Mesenchymal stem cell (in vitro differentiated cells and primary cell): ENCODE results near the gene HOXC5. TPM values are rescaled to one million over a fixed set of nuclear protein-coding genes. Genes with fewer than 3 reads are reported as not detected.

Source experiments
- DNase-seq: peaks from one replicate; pipeline ENCODE4 v3.0.0-alpha.2; 2013
- H2AFZ ChIP-seq: one replicate; pipeline ENCODE4 v1.6.1; 2013; ENCODE audit warnings: low read depth, mild to moderate bottlenecking, control low read depth, inconsistent platforms, low read length, moderate library complexity
- H2AK5ac ChIP-seq: 2 replicates; pipeline ENCODE4 v1.6.1; 2013; ENCODE audit warnings: low read length, moderate library complexity, mild to moderate bottlenecking, inconsistent platforms; ENCODE audit not compliant: severe bottlenecking
- H2BK120ac ChIP-seq: one replicate; pipeline ENCODE4 v1.6.1; 2013; ENCODE audit warnings: low read depth, mild to moderate bottlenecking, inconsistent platforms, low read length, moderate library complexity
- H2BK12ac ChIP-seq, 2 experiments: one replicate each; pipeline ENCODE4 v1.6.1; 2013; ENCODE audit warnings: inconsistent platforms in 2 of 2, low read length in 2 of 2, mild to moderate bottlenecking in 2 of 2, moderate library complexity in 2 of 2, control low read depth in 1 of 2
- H2BK15ac ChIP-seq: one replicate; pipeline ENCODE4 v1.6.1; 2013; ENCODE audit warnings: mild to moderate bottlenecking, low read depth, inconsistent platforms; ENCODE audit not compliant: poor library complexity, severe bottlenecking
- H2BK5ac ChIP-seq: 2 replicates; pipeline ENCODE4 v1.6.1; 2013; ENCODE audit warnings: low read depth, mild to moderate bottlenecking, low read length, control low read depth, inconsistent platforms; ENCODE audit not compliant: poor library complexity, severe bottlenecking
- H3K14ac ChIP-seq, 2 experiments: one replicate each; pipeline ENCODE4 v1.6.1; 2013; ENCODE audit warnings: inconsistent platforms in 2 of 2, low read length in 2 of 2, control low read depth in 1 of 2, mild to moderate bottlenecking in 1 of 2, moderate library complexity in 1 of 2
- H3K18ac ChIP-seq, 2 experiments: one replicate each; pipeline ENCODE4 v1.6.1; 2013; ENCODE audit warnings: inconsistent platforms in 2 of 2, low read length in 2 of 2, control low read depth in 1 of 2, low read depth in 1 of 2, mild to moderate bottlenecking in 1 of 2
- H3K23ac ChIP-seq, 2 experiments: one replicate each; pipeline ENCODE4 v1.6.1; 2013; ENCODE audit warnings: inconsistent platforms in 2 of 2, low read length in 2 of 2, mild to moderate bottlenecking in 2 of 2, moderate library complexity in 2 of 2, control low read depth in 1 of 2
- H3K27ac ChIP-seq: 2 replicates; pipeline ENCODE4 v1.5.1; 2013; ENCODE audit warnings: mild to moderate bottlenecking, moderate library complexity, low read length, control low read depth, inconsistent platforms; ENCODE audit not compliant: poor library complexity, severe bottlenecking
- H3K27me3 ChIP-seq, 2 experiments: 2 replicates each; pipeline versions ENCODE4 v1.6.1 to v1.7.0; 2013; ENCODE audit warnings: low read length in 2 of 2, mild to moderate bottlenecking in 2 of 2, moderate library complexity in 2 of 2, control low read depth in 1 of 2, inconsistent platforms in 1 of 2; ENCODE audit not compliant: control insufficient read depth in 1 of 2, insufficient read depth in 1 of 2
- H3K36me3 ChIP-seq, 2 experiments: 2 replicates each; pipeline versions ENCODE4 v1.6.1 to v1.7.0; 2013; ENCODE audit warnings: low read length in 2 of 2, control low read depth in 1 of 2, inconsistent platforms in 1 of 2, low read depth in 1 of 2, mild to moderate bottlenecking in 1 of 2; ENCODE audit not compliant: insufficient read depth in 2 of 2, control insufficient read depth in 1 of 2
- H3K4ac ChIP-seq, 2 experiments: one replicate each; pipeline ENCODE4 v1.6.1; 2013; ENCODE audit warnings: inconsistent platforms in 2 of 2, low read length in 2 of 2, mild to moderate bottlenecking in 2 of 2, moderate library complexity in 2 of 2, control low read depth in 1 of 2, low read depth in 1 of 2
- H3K4me1 ChIP-seq: 2 replicates; pipeline ENCODE4 v1.6.1; 2013; ENCODE audit warnings: low read depth, low read length, control low read depth; ENCODE audit not compliant: control insufficient read depth, insufficient read depth
- H3K4me2 ChIP-seq: 2 replicates; pipeline ENCODE4 v1.6.1; 2013; ENCODE audit warnings: low read length, mild to moderate bottlenecking, inconsistent platforms; ENCODE audit not compliant: poor library complexity, severe bottlenecking
- H3K4me3 ChIP-seq, 2 experiments: 2 replicates each; pipeline versions ENCODE4 v1.5.1 to v1.7.0; 2013; ENCODE audit warnings: low read length in 2 of 2, mild to moderate bottlenecking in 2 of 2, control low read depth in 1 of 2, low read depth in 1 of 2; ENCODE audit not compliant: insufficient read depth in 1 of 2
- H3K79me1 ChIP-seq: replicated peaks from 2 replicates; pipeline ENCODE4 v1.6.1; 2013; ENCODE audit warnings: mild to moderate bottlenecking, control low read depth, low read length, inconsistent platforms; ENCODE audit not compliant: poor library complexity, severe bottlenecking
- H3K9ac ChIP-seq: 2 replicates; pipeline ENCODE4 v1.7.0; 2013; ENCODE audit warnings: mild to moderate bottlenecking, low read length, moderate library complexity
- H3K9me3 ChIP-seq: 2 replicates; pipeline ENCODE4 v1.7.0; 2013; ENCODE audit warnings: mild to moderate bottlenecking, low read length; ENCODE audit not compliant: control insufficient read depth
- H4K8ac ChIP-seq: one replicate; pipeline ENCODE4 v1.6.1; 2013; ENCODE audit warnings: inconsistent platforms, mild to moderate bottlenecking, low read length, moderate library complexity
- H4K91ac ChIP-seq: one replicate; pipeline ENCODE4 v1.6.1; 2013; ENCODE audit warnings: mild to moderate bottlenecking, low read length, inconsistent platforms
- WGBS: methylation state at CpG from one replicate; pipeline ENCODE4 v1.1.7; 2013; ENCODE audit warnings: mixed read lengths; 5-methylcytosine and 5-hydroxymethylcytosine counted together
- polyA plus RNA-seq, 2 experiments: library from polyadenylated mRNA; stranded (reverse); fragments of 200-250 nt; gene quantifications; one replicate each; pipeline ENCODE4 v1.2.3, GENCODE V29; 2013

Gene HOXC5
- 0.30 TPM for polyA plus RNA-seq (2013, experiment 1 of 2)
- polyA plus RNA-seq (2013, experiment 2 of 2), result 0.27 TPM

GRCh38 chr12:54032627-54033100 is at the start of gene HOXC5:
Gene HOXC5 (plus strand): TSS chr12:54033050. CDS start chr12:54033123, 73 bp downstream.
- Histone ChIP-seq H2BK12ac (peak within 1 kb of the TSS in 1 of 2 experiments; percentile 21), H3K4me1 (peaks cover 46% of the 10 kb centered on the region), H2AK5ac (peak within 1 kb of the TSS; percentile 42), H4K8ac (peak within 1 kb of the TSS; percentile 24), H3K4ac (peak within 1 kb of the TSS; percentile 26 to 52), H3K27ac (peak within 1 kb of the TSS; percentile 45), H3K36me3 (peaks cover 7 to 21% of the 10 kb centered on the region in 2 experiments), H3K4me2 (peak within 1 kb of the TSS; percentile 84), H3K9me3 (no peaks in the 10 kb centered on the region), H2BK120ac (no peak within 1 kb of the TSS), H3K23ac (peak within 1 kb of the TSS; percentile 67 to 99), H2AFZ (no peak within 1 kb of the TSS), H3K9ac (peak within 1 kb of the TSS; percentile 96), H3K79me1 (peaks cover 16% of the 10 kb centered on the region), H3K14ac (no peak within 1 kb of the TSS), H3K18ac (peak within 1 kb of the TSS; percentile 69 to 73), H3K27me3 (no peaks in the 10 kb centered on the region), H4K91ac (peak within 1 kb of the TSS; percentile 2), H2BK5ac (no peak within 1 kb of the TSS), H3K4me3 (peak within 1 kb of the TSS; percentile 44 to 86), H2BK15ac (peak within 1 kb of the TSS; percentile 36)
- peak; percentile 82 for DNase-seq
- WGBS, result 10% methylated on average over 12 of the region's 12 CpGs

GRCh38 chr12:53983568-53983949 is 49.3 kb upstream of the HOXC5 start:
- H3K9ac ChIP-seq, result peak overlapping the region; percentile 81
- no peak overlapping the region for H3K4ac ChIP-seq
- peak overlapping the region in 1 of 2 experiments; percentile 36 for H3K4me3 ChIP-seq
- H3K14ac ChIP-seq, result no peak overlapping the region
- H3K79me1 ChIP-seq, result peaks cover 2% of the 10 kb centered on the region
- 10% methylated on average over 13 of the region's 17 CpGs for WGBS
- H3K9me3 ChIP-seq, result no peaks in the 10 kb centered on the region
- peaks cover 12 to 55% of the 10 kb centered on the region in 2 experiments for H3K27me3 ChIP-seq
- H3K4me2 ChIP-seq, result peak overlapping the region; percentile 25
- DNase-seq, result no peak
- no peak overlapping the region for H2BK5ac ChIP-seq
- H3K18ac ChIP-seq, result no peak overlapping the region
- H3K27ac ChIP-seq, result no peak overlapping the region
- no peak overlapping the region for H2AFZ ChIP-seq
- peaks cover 17% of the 10 kb centered on the region for H3K4me1 ChIP-seq
- H2BK12ac ChIP-seq, result no peak overlapping the region
- no peak overlapping the region for H2BK120ac ChIP-seq
- no peaks in the 10 kb centered on the region for H3K36me3 ChIP-seq
- no peak overlapping the region for H2AK5ac ChIP-seq
- H3K23ac ChIP-seq, result no peak overlapping the region
- no peak overlapping the region for H2BK15ac ChIP-seq
- no peak overlapping the region for H4K91ac ChIP-seq
- H4K8ac ChIP-seq, result no peak overlapping the region

GRCh38 chr12:53983950-53984572 is 48.8 kb upstream of the HOXC5 start:
- H3K9me3 ChIP-seq, result no peaks in the 10 kb centered on the region
- H4K8ac ChIP-seq, result no peak overlapping the region
- no peaks in the 10 kb centered on the region for H3K36me3 ChIP-seq
- H2BK120ac ChIP-seq, result no peak overlapping the region
- peak overlapping the region; percentile 58 for H2BK5ac ChIP-seq
- peaks cover 4% of the 10 kb centered on the region for H3K79me1 ChIP-seq
- no peak overlapping the region for H3K14ac ChIP-seq
- peaks cover 7 to 50% of the 10 kb centered on the region in 2 experiments for H3K27me3 ChIP-seq
- no peak overlapping the region for H3K4ac ChIP-seq
- no peak overlapping the region for H4K91ac ChIP-seq
- H3K27ac ChIP-seq, result no peak overlapping the region
- no peak overlapping the region for H2BK15ac ChIP-seq
- peak overlapping the region in 1 of 2 experiments; percentile 32 for H3K23ac ChIP-seq
- WGBS, result 16% methylated on average over 23 of the region's 30 CpGs
- DNase-seq, result no peak
- H3K9ac ChIP-seq, result peak overlapping the region; percentile 81
- no peak overlapping the region for H2AFZ ChIP-seq
- H3K4me3 ChIP-seq, result peak overlapping the region in 1 of 2 experiments; percentile 36
- H3K4me1 ChIP-seq, result peaks cover 21% of the 10 kb centered on the region
- H3K18ac ChIP-seq, result no peak overlapping the region
- H2BK12ac ChIP-seq, result no peak overlapping the region
- H3K4me2 ChIP-seq, result peak overlapping the region; percentile 81
- no peak overlapping the region for H2AK5ac ChIP-seq

GRCh38 chr12:53984901-53985691 is 47.8 kb upstream of the HOXC5 start, which contains the start of gene HOXC10:
Gene HOXC10 (plus strand): TSS chr12:53985146. CDS start chr12:53985260, 114 bp downstream.
- H3K4me3 ChIP-seq, result peak within 1 kb of the TSS; percentile 73 to 92
- H3K27me3 ChIP-seq, result peaks cover 7 to 39% of the 10 kb centered on the region in 2 experiments
- H3K79me1 ChIP-seq, result peaks cover 4% of the 10 kb centered on the region
- no peak within 1 kb of the TSS for H2BK15ac ChIP-seq
- no peaks in the 10 kb centered on the region for H3K9me3 ChIP-seq
- no peak within 1 kb of the TSS for H2AK5ac ChIP-seq
- peak within 1 kb of the TSS; percentile 98 for H3K9ac ChIP-seq
- H4K91ac ChIP-seq, result no peak within 1 kb of the TSS
- peak within 1 kb of the TSS; percentile 58 for H2BK5ac ChIP-seq
- DNase-seq, result peak; percentile 88
- WGBS, result 18% methylated on average over 53 of the region's 55 CpGs
- no peak within 1 kb of the TSS for H3K4ac ChIP-seq
- peaks cover 24% of the 10 kb centered on the region for H3K4me1 ChIP-seq
- no peak within 1 kb of the TSS for H2BK120ac ChIP-seq
- peak within 1 kb of the TSS; percentile 20 for H4K8ac ChIP-seq
- H2AFZ ChIP-seq, result no peak within 1 kb of the TSS
- peak within 1 kb of the TSS; percentile 3 for H3K27ac ChIP-seq
- H3K14ac ChIP-seq, result no peak within 1 kb of the TSS
- peak within 1 kb of the TSS in 1 of 2 experiments; percentile 55 for H3K18ac ChIP-seq
- no peak within 1 kb of the TSS for H2BK12ac ChIP-seq
- peak within 1 kb of the TSS in 1 of 2 experiments; percentile 94 for H3K23ac ChIP-seq
- no peaks in the 10 kb centered on the region for H3K36me3 ChIP-seq
- peak within 1 kb of the TSS; percentile 81 for H3K4me2 ChIP-seq
